ENCODE results near the gene SAMD10.

The SAMD10 gene

GRCh38 chr20:63957690-63958441 lies 21.6 kb downstream of the SAMD10 start:
- peak overlapping the region; percentile 98 for H3K4me2 ChIP-seq
- TF ChIP-seq Cebpa-rat (IDR thresholded peaks at IDR 0.05) = no peak
- H3K9me3 ChIP-seq = no peaks in the 10 kb centered on the region
- peaks cover 45% of the 10 kb centered on the region for H3K36me3 ChIP-seq
- peaks cover 51% of the 10 kb centered on the region for H3K4me1 ChIP-seq
- peaks cover 43% of the 10 kb centered on the region for H4K20me1 ChIP-seq
- peak overlapping the region; percentile 94; the same call in 1 of the 2 replicates for H3K4me3 ChIP-seq
- H3K27ac ChIP-seq = no peak overlapping the region
- H3K9ac ChIP-seq = peak overlapping the region; percentile 75; the same call in 1 of the 2 replicates
- H3K27me3 ChIP-seq = no peaks in the 10 kb centered on the region

GRCh38 chr20:63957004-63957689 lies 22.3 kb downstream of the SAMD10 start:
- peak overlapping the region; percentile 71 for H3K27ac ChIP-seq

DNA sequence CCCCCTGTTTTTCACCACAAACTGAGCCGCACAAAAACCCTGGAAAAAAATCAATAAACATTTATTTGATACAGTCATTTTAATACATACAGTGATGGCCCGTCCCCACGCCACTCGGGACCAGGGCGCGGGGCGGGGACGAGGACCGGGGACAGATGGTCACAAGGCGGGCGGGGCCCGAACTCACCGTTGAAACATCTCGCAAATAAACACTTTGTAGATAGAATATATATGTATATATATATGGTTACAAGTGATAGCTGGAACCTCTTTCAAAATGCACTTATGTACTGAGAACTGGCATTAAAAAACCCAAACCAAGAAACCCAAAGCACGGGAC lies 22.8 kb downstream of the SAMD10 start:
- peaks cover 32% of the 10 kb centered on the region for H3K36me3 ChIP-seq
- no peaks in the 10 kb centered on the region for H3K9me3 ChIP-seq
- H3K27ac ChIP-seq = peak overlapping the region; percentile 71
- peak overlapping the region; percentile 98 for H3K4me2 ChIP-seq
- peaks cover 63% of the 10 kb centered on the region for H3K4me1 ChIP-seq
- TF ChIP-seq Cebpa-rat (IDR thresholded peaks at IDR 0.05) = no peak
- H4K20me1 ChIP-seq = peaks cover 55% of the 10 kb centered on the region
- no peaks in the 10 kb centered on the region for H3K27me3 ChIP-seq
- peak overlapping the region; percentile 75 for H3K9ac ChIP-seq
- H3K4me3 ChIP-seq = peak overlapping the region; percentile 94

More at GRCh38 chr20:63957004-63957689, 22.3 kb downstream of the SAMD10 start:
- no peaks in the 10 kb centered on the region for H3K9me3 ChIP-seq
- peak overlapping the region; percentile 94 for H3K4me3 ChIP-seq
- H3K9ac ChIP-seq = peak overlapping the region; percentile 75
- no peaks in the 10 kb centered on the region for H3K27me3 ChIP-seq
- peak overlapping the region; percentile 98 for H3K4me2 ChIP-seq
- peaks cover 58% of the 10 kb centered on the region for H3K4me1 ChIP-seq
- TF ChIP-seq Cebpa-rat (IDR thresholded peaks at IDR 0.05) = no peak
- H4K20me1 ChIP-seq = peaks cover 50% of the 10 kb centered on the region
- peaks cover 37% of the 10 kb centered on the region for H3K36me3 ChIP-seq

DNA sequence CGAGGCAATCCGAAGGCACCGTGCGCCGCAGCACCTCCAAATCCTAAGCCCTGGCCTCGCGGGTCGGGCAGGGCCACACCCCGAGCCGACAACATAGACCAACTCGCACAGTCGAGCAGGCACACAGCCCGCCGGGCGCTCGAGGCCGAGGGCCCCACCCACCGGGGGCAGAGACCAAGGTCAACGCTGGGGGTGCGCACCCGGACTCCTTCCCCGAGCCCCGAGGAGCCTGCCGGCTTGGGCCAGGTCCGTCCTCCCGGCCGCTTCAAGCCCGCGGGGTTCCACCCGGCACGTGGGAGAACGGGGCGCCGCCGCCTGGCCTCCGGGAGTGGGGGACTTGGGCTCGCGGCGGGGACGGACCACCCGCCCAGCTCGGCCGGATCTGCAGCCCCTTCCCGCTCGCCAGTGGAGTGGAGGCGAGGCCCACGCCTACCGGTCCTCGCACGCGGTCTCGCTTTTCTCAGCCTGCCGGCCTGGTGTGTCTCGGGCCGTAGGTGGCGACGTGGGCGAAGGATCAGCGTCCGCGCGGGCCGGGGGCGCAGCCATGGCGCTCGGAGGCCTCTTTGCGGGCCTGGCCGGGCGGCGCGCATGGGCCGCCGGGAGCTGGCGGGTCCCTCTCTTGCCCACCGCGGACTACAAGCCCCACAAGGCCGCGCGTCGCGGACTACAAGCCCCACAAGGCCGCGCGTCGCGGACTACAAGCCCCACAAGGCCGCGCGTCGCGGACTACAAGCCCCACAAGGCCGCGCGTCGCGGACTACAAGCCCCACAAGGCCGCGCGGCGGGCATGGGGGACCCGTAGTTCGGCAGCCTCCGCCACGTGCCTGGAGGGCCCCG lies 23.4 kb downstream of the SAMD10 start, which contains the start of gene UCKL1:
Gene UCKL1 (minus strand): TSS at position 590 of the 837 bp plus-strand sequence. CDS start 44 bp downstream, at position 546.
- Histone ChIP-seq H3K4me2 (peak within 1 kb of the TSS; percentile 98), H4K20me1 (peaks cover 61% of the 10 kb centered on the region), H3K4me3 (peak within 1 kb of the TSS; percentile 94), H3K27ac (peak within 1 kb of the TSS; percentile 95), H3K27me3 (no peaks in the 10 kb centered on the region), H3K9ac (peak within 1 kb of the TSS; percentile 95), H3K9me3 (no peaks in the 10 kb centered on the region), H3K4me1 (peaks cover 69% of the 10 kb centered on the region), H3K36me3 (peaks cover 26% of the 10 kb centered on the region)
- TF ChIP-seq Cebpa-rat (IDR thresholded peaks at IDR 0.05) = no peak

DNA sequence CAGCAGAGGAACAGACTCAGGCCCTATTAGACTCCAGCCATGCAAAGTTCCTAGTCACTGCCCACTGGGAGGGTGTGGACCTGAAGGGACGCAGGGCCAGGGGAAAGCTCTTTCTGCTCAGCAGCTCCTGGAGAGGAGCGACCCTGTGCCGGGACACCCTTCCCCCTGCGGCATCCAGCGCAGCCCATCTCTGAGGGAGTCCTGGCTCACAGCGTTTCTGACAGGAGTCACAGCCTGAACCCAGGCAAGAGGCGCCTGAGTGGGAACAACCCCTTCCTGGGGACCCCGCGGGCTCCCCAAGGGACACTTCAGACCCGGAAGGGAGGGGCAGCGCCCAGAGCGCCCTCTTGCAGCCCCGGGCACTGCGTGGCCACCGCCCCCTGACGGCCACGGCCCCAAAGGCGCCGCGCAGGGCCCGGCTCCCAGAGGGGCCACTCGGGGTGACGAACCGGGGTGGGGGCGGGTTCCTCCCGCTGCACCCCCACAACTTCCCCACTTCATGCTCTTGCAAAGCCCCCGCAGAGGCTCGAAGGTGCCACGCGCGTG lies 24.1 kb downstream of the SAMD10 start:
- Histone ChIP-seq H3K9me3 (no peaks in the 10 kb centered on the region), H3K4me1 (peaks cover 76% of the 10 kb centered on the region), H3K36me3 (peaks cover 24% of the 10 kb centered on the region), H3K27ac (peak overlapping the region; percentile 95), H3K4me3 (peak overlapping the region; percentile 94), H3K9ac (peak overlapping the region; percentile 95), H4K20me1 (peaks cover 68% of the 10 kb centered on the region), H3K4me2 (peak overlapping the region; percentile 96), H3K27me3 (no peaks in the 10 kb centered on the region)
- TF ChIP-seq Cebpa-rat (IDR thresholded peaks at IDR 0.05) = no peak

- Histone ChIP-seq H3K4me3 (peak overlapping the region; percentile 94), H4K20me1 (peaks cover 74% of the 10 kb centered on the region), H3K4me2 (peak overlapping the region; percentile 96), H3K9ac (peak overlapping the region; percentile 95), H3K27me3 (no peaks in the 10 kb centered on the region), H3K27ac (peak overlapping the region; percentile 95), H3K9me3 (no peaks in the 10 kb centered on the region), H3K36me3 (peaks cover 10% of the 10 kb centered on the region), H3K4me1 (peaks cover 89% of the 10 kb centered on the region)
- no peak for TF ChIP-seq Cebpa-rat (IDR thresholded peaks at IDR 0.05)
Observed at GRCh38 chr20:63953764-63954429, 25.5 kb downstream of the SAMD10 start.

DNA sequence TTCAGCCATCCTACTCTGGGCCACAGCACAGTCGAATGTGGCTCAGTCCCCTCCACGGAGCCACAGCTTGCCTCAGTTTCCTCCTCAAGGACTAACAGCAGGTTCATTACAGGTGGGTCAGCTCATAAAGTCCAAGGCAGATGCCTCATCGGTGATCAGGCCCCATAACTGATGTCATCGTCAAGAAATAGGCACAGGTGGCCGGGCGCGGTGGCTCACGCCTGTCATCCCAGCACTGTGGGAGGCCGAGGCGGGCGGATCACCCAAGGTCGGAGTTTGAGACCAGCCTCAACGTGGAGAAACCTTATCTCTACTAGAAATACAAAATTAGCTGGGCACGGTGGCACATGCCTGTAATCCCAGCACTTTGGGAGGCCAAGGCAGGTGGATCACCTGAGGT lies 26.7 kb downstream of the SAMD10 start:
- Histone ChIP-seq H3K4me3 (0 out of 2 replicates have a peak overlapping the region, but pooled peaks have one; percentile 60), H3K9ac (peak overlapping the region; percentile 75; the same call in 1 of the 2 replicates), H3K36me3 (0 out of 2 replicates have a peak, but pooled peaks cover 5% of the 10 kb centered on the region), H3K27me3 (no peaks in the 10 kb centered on the region), H3K27ac (peak overlapping the region; percentile 81), H3K4me1 (peaks cover 88% of the 10 kb centered on the region), H4K20me1 (peaks cover 82% of the 10 kb centered on the region), H3K4me2 (peak overlapping the region; percentile 96), H3K9me3 (no peaks in the 10 kb centered on the region)
- TF ChIP-seq Cebpa-rat (IDR thresholded peaks at IDR 0.05) = no peak

- Histone ChIP-seq H3K27me3 (no peaks in the 10 kb centered on the region), H3K4me1 (peaks cover 88% of the 10 kb centered on the region), H3K27ac (peak overlapping the region; percentile 81), H3K36me3 (0 out of 2 replicates have a peak, but pooled peaks cover 6% of the 10 kb centered on the region), H4K20me1 (peaks cover 88% of the 10 kb centered on the region), H3K9me3 (no peaks in the 10 kb centered on the region), H3K4me2 (peak overlapping the region; percentile 96), H3K4me3 (peak overlapping the region; percentile 60), H3K9ac (peak overlapping the region; percentile 75; the same call in 1 of the 2 replicates)
- no peak for TF ChIP-seq Cebpa-rat (IDR thresholded peaks at IDR 0.05)
Observed at GRCh38 chr20:63952210-63952535, 27.3 kb downstream of the SAMD10 start.
